Astrocyte of the cerebellum (primary cell): ENCODE results near the gene ATF7IP.
"Not testable (repeated sequence)": the region's sequence is repeated elsewhere in the genome, so short reads cannot be mapped to it uniquely, and the experiment has no call there.

Experiments
- DNase-seq: peaks from one replicate; pipeline ENCODE4 v3.0.0-alpha.2; 2011; ENCODE audit warnings: low read depth
- H3K4me3 ChIP-seq: 2 replicates; pipeline ENCODE4 v1.5.1; 2011; ENCODE audit warnings: mild to moderate bottlenecking, low read depth, low read length, moderate library complexity
- in situ Hi-C: cut with HindIII; loops from 2 replicates; pipeline ENCODE4 v1.10.0; 2017; ENCODE audit warnings: low sequenced_read_pairs
- TF ChIP-seq, protein P1 (sequence below): IDR thresholded peaks from 2 replicates; pipeline ENCODE4 v1.5.1; 2012; ENCODE audit warnings: low read length, low read depth, moderate library complexity, mild to moderate bottlenecking; ENCODE audit errors: missing control alignments

Gene ATF7IP

GRCh38 chr12:14393751-14394150, 28.3 kb downstream of the ATF7IP start:
- TF ChIP-seq, protein P1, sequence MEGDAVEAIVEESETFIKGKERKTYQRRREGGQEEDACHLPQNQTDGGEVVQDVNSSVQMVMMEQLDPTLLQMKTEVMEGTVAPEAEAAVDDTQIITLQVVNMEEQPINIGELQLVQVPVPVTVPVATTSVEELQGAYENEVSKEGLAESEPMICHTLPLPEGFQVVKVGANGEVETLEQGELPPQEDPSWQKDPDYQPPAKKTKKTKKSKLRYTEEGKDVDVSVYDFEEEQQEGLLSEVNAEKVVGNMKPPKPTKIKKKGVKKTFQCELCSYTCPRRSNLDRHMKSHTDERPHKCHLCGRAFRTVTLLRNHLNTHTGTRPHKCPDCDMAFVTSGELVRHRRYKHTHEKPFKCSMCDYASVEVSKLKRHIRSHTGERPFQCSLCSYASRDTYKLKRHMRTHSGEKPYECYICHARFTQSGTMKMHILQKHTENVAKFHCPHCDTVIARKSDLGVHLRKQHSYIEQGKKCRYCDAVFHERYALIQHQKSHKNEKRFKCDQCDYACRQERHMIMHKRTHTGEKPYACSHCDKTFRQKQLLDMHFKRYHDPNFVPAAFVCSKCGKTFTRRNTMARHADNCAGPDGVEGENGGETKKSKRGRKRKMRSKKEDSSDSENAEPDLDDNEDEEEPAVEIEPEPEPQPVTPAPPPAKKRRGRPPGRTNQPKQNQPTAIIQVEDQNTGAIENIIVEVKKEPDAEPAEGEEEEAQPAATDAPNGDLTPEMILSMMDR: no peak
- in situ Hi-C loops: no loop called here
- DNase-seq: no peak
- no peak overlapping the region for H3K4me3 ChIP-seq

DNA sequence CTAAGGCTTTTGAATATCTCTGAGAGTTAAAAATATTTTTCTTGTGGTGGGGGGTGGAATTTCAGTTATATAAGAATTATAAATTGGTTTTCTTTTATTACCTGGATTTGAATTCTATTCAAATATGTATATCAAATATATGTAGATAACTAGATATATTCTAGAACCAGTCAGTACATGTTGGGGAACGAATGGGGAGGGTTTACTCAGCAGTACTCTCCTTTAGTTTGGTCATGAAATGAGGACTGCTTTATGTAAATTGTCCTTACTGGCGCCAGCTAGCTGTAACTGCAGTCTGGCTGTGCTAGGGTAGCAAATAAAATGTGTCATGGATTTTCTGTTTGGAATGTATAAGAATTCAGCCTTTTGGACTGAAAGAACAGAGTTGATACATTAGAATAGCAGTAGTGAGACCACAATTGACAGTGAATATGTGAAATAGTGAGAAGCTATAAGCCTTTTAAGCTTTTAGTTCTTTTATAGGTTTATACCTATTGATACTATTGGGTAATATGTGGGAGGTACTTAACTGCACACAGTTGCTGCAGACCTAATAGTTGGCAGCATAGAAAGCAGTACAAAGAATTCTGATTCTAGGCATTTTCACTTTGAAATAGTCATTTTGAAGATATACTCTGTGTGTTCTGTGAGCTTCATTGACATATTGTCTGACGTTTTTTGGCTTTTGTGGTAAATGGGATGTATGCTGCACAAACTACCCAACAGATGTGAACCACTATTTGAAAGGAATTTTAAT, 29.0 kb downstream of the ATF7IP start:
- in situ Hi-C loops: no loop called here
- H3K4me3 ChIP-seq: no peak overlapping the region
- DNase-seq: peak; percentile 77
- TF ChIP-seq, protein P1: no peak

GRCh38 chr12:14395074-14395778, 29.7 kb downstream of the ATF7IP start:
- DNase-seq: no peak
- H3K4me3 ChIP-seq: no peak overlapping the region
- in situ Hi-C loops: no loop called here
- TF ChIP-seq, protein P1: no peak

DNA sequence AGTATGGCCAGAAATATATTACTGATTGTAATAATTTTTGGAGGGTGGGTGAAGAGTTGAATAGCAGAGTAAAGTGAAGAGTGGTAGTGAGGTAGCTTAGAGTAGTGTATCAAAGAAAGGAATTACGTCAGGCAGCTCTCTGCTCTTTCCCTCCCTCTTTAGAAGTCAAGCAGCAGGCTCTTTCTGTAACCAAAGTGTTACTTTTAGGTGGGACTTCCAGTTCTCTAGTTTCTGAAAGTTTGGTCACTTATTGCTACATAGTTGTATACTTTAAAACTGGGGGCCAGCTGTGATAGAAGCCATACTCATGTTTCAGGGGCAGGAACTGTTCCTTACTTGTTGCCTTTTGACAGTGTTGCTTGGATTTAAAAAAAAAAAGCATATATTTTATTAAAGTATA, 30.6 kb downstream of the ATF7IP start:
- H3K4me3 ChIP-seq: no peak overlapping the region
- DNase-seq: no peak
- TF ChIP-seq, protein P1: no peak
- in situ Hi-C loops: no loop called here

DNA sequence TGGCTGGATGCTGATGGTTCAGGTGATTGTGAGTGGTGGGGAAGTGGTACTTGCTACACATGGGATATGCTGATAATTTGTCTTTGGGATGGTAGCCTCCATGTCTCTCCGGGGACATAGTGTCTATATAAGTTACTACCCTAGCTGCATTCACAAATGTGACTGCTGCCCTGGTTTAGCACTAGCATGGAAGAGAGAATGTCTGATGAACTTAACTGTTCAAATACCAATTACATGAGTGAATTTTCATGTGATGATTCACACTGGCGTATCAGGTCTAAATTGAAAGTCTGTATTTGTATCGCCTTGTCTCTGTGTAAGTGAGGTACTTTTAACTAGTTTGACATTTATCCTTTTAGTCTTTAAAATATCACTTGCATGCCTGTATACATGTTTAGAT, 34.4 kb downstream of the ATF7IP start:
- TF ChIP-seq, protein P1: no peak
- DNase-seq: no peak
- in situ Hi-C loops: no loop called here
- H3K4me3 ChIP-seq: no peak overlapping the region

GRCh38 chr12:14400599-14400998, 35.1 kb downstream of the ATF7IP start:
- TF ChIP-seq, protein P1: no peak
- in situ Hi-C loops: no loop called here
- DNase-seq: no peak
- H3K4me3 ChIP-seq: no peak overlapping the region

DNA sequence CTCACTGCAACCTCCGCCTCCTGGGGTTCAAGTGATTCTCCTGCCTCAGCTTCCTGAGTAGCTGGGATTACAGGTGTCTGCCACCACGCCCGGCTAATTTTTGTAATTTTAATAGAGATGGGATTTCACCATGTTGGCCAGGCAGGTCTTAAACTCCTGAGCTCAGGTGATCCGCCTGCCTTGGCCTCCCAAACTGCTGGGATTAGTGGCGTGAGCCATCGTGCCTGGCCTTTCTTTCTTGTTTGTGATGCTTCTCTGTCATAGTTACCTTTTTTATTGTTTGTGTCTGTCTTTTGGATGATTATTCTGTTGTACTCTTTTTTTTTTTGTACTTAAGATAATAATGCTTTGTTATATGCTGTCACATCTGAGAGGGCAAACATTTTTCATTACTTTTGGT, 35.8 kb downstream of the ATF7IP start:
- H3K4me3 ChIP-seq, DNase-seq, in situ Hi-C loops: not testable (repeated sequence)
